Astrocyte of the cerebellum (primary cell): ENCODE results near the gene SETBP1.
A peak's percentile ranks its signal among the peaks of the same experiment; 100 is the strongest.

ENCODE experiments used
- DNase-seq: peaks from one replicate; pipeline ENCODE4 v3.0.0-alpha.2; 2011; ENCODE audit warnings: low read depth
- H3K4me3 ChIP-seq: 2 replicates; pipeline ENCODE4 v1.5.1; 2011; ENCODE audit warnings: mild to moderate bottlenecking, low read depth, low read length, moderate library complexity
- CTCF ChIP-seq: IDR thresholded peaks from 2 replicates; pipeline ENCODE4 v1.5.1; 2012; ENCODE audit warnings: low read length, low read depth, moderate library complexity, mild to moderate bottlenecking; ENCODE audit errors: missing control alignments
- in situ Hi-C: cut with HindIII; loops from 2 replicates; pipeline ENCODE4 v1.10.0; 2017; ENCODE audit warnings: low sequenced_read_pairs

Gene SETBP1

GRCh38 chr18:44941516-44941915 lies 260.8 kb downstream of the SETBP1 start:
- in situ Hi-C loops, result no loop called here
- DNase-seq, result no peak
- H3K4me3 ChIP-seq, result no peak overlapping the region
- TF ChIP-seq CTCF, result no peak

- in situ Hi-C loops, result no loop called here
- no peak for DNase-seq
- no peak overlapping the region for H3K4me3 ChIP-seq
- TF ChIP-seq CTCF, result no peak
These were observed 261.4 kb downstream of the SETBP1 start for GRCh38 chr18:44942073-44942472.

GRCh38 chr18:44943311-44943881 lies 262.7 kb downstream of the SETBP1 start:
- in situ Hi-C loops, result no loop called here
- DNase-seq, result peak; percentile 91
- no peak for TF ChIP-seq CTCF
- H3K4me3 ChIP-seq, result no peak overlapping the region

GRCh38 chr18:44944461-44944860 lies 263.8 kb downstream of the SETBP1 start:
- no peak for TF ChIP-seq CTCF
- no peak for DNase-seq
- no peak overlapping the region for H3K4me3 ChIP-seq
- in situ Hi-C loops, result no loop called here

GRCh38 chr18:44945888-44946401 lies 265.3 kb downstream of the SETBP1 start:
- H3K4me3 ChIP-seq, result no peak overlapping the region
- no peak for DNase-seq
- in situ Hi-C loops, result no loop called here
- no peak for TF ChIP-seq CTCF

GRCh38 chr18:44946529-44947113 lies 265.9 kb downstream of the SETBP1 start:
- DNase-seq, result no peak
- TF ChIP-seq CTCF, result no peak
- in situ Hi-C loops, result no loop called here
- H3K4me3 ChIP-seq, result no peak overlapping the region
